Measurements from ENCODE around the gene GYG1.
A peak's percentile ranks its signal among the peaks of the same experiment; 100 is the strongest.

The GYG1 gene

DNA sequence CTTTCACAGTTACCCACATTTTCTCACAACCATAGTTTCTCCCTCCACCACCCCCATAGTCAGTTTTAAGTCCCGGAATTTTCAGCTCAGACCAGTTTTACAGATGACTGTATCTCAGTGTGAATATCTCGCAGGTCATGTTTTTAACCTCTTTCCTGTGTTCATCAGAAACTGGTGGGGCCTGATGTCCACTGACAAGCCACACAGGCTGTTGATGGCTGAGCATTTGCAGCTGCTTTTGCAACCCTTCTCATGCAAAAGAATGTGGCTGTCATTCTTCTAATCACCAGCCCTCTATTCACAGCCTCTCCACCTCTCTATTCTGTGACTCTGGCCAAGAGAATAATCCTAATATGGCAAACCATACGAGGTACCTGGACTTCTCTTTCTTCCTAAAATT lies 8.5 kb downstream of the GYG1 start:
- peak overlapping the region; percentile 36 for H3K4me3 Mint-ChIP-seq
- no peaks in the 10 kb centered on the region for H3K9me3 Mint-ChIP-seq
- H3K27ac Mint-ChIP-seq: peak overlapping the region; percentile 57
- peaks cover 47% of the 10 kb centered on the region for H3K4me1 Mint-ChIP-seq (ENCODE audit: low read depth)
- no peaks in the 10 kb centered on the region for H3K27me3 Mint-ChIP-seq (ENCODE audit: low read depth)
- H3K36me3 Mint-ChIP-seq (ENCODE audit: low read depth): peaks cover 54% of the 10 kb centered on the region

DNA sequence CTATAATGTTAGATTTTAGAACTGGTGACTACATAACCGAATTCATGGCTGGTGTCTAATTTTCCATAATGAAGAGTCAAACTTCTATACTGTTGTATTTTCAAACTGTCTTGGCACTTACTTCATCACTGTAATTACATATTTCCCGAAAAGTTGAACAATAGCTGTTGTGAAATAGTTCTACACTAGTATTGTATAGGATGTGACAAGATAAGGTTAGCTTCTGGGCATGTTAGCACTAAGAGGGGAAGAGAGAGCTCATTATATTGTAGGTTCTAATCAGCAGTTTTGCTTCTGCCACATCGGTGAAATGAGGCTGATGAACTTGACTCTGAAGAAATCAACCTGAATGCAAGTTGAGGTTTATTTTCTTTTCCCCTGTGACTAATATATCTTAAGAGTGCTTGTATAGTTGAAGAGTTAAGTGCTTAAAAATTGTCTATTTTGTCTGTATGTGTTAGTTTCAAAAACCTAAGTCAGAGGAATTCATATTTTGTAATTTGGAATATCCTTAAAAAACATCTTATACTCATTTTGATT lies 8.9 kb downstream of the GYG1 start:
- Mint-ChIP-seq H3K4me1 (ENCODE audit: low read depth) (peaks cover 47% of the 10 kb centered on the region), H3K9me3 (no peaks in the 10 kb centered on the region), H3K36me3 (ENCODE audit: low read depth) (peaks cover 54% of the 10 kb centered on the region), H3K27me3 (ENCODE audit: low read depth) (no peaks in the 10 kb centered on the region), H3K4me3 (no peak overlapping the region), H3K27ac (no peak overlapping the region)

DNA sequence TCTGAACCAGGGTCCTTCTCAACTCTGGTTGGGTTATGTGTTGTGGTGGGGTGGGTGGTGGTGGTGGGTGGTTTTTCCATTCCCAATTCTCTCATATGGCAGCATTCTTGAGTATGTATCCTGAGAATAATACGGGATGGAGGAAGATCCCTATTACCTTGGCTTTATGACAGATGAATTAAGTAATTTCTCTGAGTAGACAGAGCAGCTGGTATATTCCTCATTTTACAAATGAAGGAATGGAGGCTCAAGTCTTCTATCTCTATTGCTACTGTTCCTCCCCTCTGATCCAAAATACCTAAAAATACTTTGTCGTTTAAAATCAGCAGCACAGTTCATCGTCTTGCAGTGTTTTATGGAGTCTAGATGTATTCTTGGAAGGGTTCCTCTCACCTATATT lies 10.4 kb downstream of the GYG1 start:
- Mint-ChIP-seq H3K27me3 (ENCODE audit: low read depth) (no peaks in the 10 kb centered on the region), H3K36me3 (ENCODE audit: low read depth) (peaks cover 48% of the 10 kb centered on the region), H3K4me1 (ENCODE audit: low read depth) (peaks cover 44% of the 10 kb centered on the region), H3K4me3 (no peak overlapping the region), H3K27ac (no peak overlapping the region), H3K9me3 (no peaks in the 10 kb centered on the region)

DNA sequence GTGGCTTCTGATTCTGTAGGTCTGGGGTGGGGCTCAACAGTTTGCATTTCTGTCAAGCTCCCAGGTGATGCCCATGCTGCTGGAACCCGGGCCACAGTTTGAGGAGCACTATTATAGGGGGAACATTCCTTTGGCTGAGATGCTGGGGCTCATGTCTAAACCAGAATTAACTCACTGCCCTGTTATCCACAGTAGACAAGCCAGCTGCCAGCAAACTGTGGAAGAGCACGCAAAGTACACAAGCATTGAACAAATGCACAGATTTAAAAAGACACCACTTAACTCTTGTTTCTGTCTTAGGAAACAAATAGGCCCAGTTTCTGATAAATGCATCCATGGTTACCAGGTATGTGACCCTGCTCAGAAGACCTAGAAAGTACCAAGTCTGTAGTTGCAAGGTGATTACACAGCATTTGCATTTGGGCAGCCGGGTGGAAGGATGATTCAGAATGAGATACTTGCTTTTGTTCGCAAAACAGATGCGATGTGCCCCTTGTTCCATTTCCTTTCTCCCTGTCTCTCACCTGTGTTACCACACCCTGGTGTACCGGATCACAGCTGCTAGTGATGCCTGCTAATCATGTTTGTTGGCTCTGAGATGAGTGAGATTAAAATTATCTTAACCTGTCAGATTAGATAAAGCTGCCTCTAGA lies 12.4 kb downstream of the GYG1 start:
- peaks cover 44% of the 10 kb centered on the region for H3K36me3 Mint-ChIP-seq (ENCODE audit: low read depth)
- H3K27ac Mint-ChIP-seq: no peak overlapping the region
- H3K9me3 Mint-ChIP-seq: no peaks in the 10 kb centered on the region
- H3K27me3 Mint-ChIP-seq (ENCODE audit: low read depth): no peaks in the 10 kb centered on the region
- peak overlapping the region; percentile 46 for H3K4me3 Mint-ChIP-seq
- H3K4me1 Mint-ChIP-seq (ENCODE audit: low read depth): peaks cover 36% of the 10 kb centered on the region

- peaks cover 47% of the 10 kb centered on the region for H3K36me3 Mint-ChIP-seq (ENCODE audit: low read depth)
- no peaks in the 10 kb centered on the region for H3K27me3 Mint-ChIP-seq (ENCODE audit: low read depth)
- no peak overlapping the region for H3K27ac Mint-ChIP-seq
- peaks cover 35% of the 10 kb centered on the region for H3K4me1 Mint-ChIP-seq (ENCODE audit: low read depth)
- H3K9me3 Mint-ChIP-seq: no peaks in the 10 kb centered on the region
- H3K4me3 Mint-ChIP-seq: no peak overlapping the region
Observed at GRCh38 chr3:149004622-149005021, 13.3 kb downstream of the GYG1 start.

DNA sequence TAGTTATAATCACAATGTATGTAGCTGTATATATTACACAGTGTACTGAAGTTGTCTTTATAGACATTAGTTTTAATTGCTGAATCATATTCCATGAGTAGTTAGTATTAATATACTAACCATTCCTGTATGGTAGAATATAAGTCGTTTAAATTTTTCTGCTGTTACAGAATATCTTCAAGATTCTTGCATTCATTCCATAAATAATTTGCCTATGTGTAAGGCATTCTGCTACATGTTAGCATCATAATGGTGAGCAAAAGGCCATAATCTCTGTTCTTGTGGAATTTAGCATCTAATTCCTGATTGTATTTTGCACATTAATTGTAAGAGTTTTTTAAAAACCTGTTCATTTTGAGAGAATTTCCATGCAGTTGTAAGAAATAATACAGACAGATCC lies 14.1 kb downstream of the GYG1 start:
- H3K9me3 Mint-ChIP-seq: no peaks in the 10 kb centered on the region
- H3K4me3 Mint-ChIP-seq: no peak overlapping the region
- peaks cover 46% of the 10 kb centered on the region for H3K36me3 Mint-ChIP-seq (ENCODE audit: low read depth)
- no peaks in the 10 kb centered on the region for H3K27me3 Mint-ChIP-seq (ENCODE audit: low read depth)
- H3K27ac Mint-ChIP-seq: no peak overlapping the region
- peaks cover 31% of the 10 kb centered on the region for H3K4me1 Mint-ChIP-seq (ENCODE audit: low read depth)

DNA sequence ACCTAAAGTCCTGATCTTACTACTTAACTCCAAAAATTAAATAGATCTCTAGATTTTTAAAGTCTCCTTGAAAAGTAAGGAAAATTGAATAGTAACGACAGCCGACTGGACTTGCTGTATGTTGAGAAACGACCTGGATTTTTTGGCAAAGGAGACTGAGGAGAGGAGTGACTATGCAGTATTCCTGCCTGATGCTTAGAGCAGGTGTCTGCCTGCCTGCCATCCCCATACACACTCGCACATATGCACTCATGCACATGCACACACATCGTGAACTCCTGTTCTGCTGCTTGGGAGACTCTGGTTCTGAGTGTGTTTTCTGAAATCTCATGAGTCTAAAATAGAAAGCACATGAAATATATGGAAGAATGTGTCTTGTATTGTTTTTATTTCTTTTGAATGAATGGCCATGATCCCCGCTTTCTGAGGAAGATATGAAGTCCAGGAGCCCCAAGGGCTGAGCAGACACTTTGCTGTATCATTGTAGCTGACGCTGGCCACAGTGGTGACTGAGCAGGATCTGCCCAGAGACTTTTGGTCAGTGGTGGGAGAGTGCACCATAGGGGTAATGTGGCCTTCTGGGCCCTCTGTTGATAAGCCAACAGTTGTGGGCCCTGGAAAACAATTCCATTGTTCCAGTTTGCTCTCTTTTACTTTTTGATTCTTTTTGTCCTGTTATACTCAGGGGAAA lies 16.4 kb downstream of the GYG1 start:
- peak overlapping the region; percentile 1 for H3K27ac Mint-ChIP-seq

GRCh38 chr3:149009732-149010131 lies 18.4 kb downstream of the GYG1 start:
- H3K4me1 Mint-ChIP-seq (ENCODE audit: low read depth): peaks cover 31% of the 10 kb centered on the region
- no peaks in the 10 kb centered on the region for H3K9me3 Mint-ChIP-seq
- no peaks in the 10 kb centered on the region for H3K27me3 Mint-ChIP-seq (ENCODE audit: low read depth)
- peaks cover 54% of the 10 kb centered on the region for H3K36me3 Mint-ChIP-seq (ENCODE audit: low read depth)
- H3K27ac Mint-ChIP-seq: peak overlapping the region; percentile 76
- H3K4me3 Mint-ChIP-seq: peak overlapping the region; percentile 1

More for the DNA sequence above, 16.4 kb downstream of the GYG1 start:
- H3K4me3 Mint-ChIP-seq: no peak overlapping the region
- peaks cover 53% of the 10 kb centered on the region for H3K36me3 Mint-ChIP-seq (ENCODE audit: low read depth)
- H3K9me3 Mint-ChIP-seq: no peaks in the 10 kb centered on the region
- peaks cover 34% of the 10 kb centered on the region for H3K4me1 Mint-ChIP-seq (ENCODE audit: low read depth)
- H3K27me3 Mint-ChIP-seq (ENCODE audit: low read depth): no peaks in the 10 kb centered on the region

DNA sequence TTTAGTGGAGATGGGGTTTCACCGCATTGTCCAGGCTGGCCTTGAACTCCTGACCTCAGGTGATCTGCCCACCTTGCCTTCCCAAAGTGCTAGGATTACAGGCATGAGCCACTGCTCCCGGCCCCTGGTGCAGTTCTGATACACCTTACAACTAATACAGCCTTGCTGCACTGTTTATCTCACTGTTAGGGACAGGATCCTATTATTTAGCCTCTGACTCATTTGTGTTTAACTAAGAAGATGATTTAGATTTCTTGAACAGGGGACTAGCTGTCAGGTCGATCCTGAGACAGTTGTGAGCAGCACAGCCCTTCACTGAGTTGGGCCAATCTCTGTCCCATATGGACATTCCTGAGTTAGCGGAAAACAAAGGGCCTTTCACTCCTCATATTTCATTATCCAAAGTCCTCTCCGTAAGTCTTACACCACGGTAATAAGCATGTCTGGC lies 19.2 kb downstream of the GYG1 start:
- Mint-ChIP-seq H3K4me3 (no peak overlapping the region), H3K36me3 (ENCODE audit: low read depth) (peaks cover 60% of the 10 kb centered on the region), H3K27me3 (ENCODE audit: low read depth) (no peaks in the 10 kb centered on the region), H3K4me1 (ENCODE audit: low read depth) (peaks cover 35% of the 10 kb centered on the region), H3K9me3 (no peaks in the 10 kb centered on the region), H3K27ac (peak overlapping the region; percentile 33)

DNA sequence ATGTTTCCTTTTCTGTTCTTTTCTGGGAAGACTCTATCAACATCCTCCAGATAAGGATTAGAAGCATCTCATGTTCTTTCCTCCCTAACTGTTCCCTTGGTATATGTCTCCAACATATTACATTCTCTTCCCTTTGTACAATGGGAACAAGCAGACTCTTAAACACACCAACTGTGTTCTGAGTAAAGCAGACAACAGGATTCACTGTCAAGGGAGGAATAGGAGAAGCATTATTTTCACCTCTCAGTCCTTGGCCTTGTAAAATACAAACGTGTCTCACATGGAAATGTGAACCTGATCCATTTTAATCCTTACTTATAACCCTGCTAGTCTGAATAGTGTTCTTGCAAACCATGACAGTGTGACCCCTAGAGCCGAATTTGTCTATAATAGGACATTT lies 19.6 kb downstream of the GYG1 start:
- Mint-ChIP-seq H3K4me1 (ENCODE audit: low read depth) (peaks cover 38% of the 10 kb centered on the region), H3K36me3 (ENCODE audit: low read depth) (peaks cover 60% of the 10 kb centered on the region), H3K27me3 (ENCODE audit: low read depth) (no peaks in the 10 kb centered on the region), H3K4me3 (no peak overlapping the region), H3K27ac (peak overlapping the region; percentile 33), H3K9me3 (no peaks in the 10 kb centered on the region)

- Mint-ChIP-seq H3K4me1 (ENCODE audit: low read depth) (peaks cover 39% of the 10 kb centered on the region), H3K9me3 (no peaks in the 10 kb centered on the region), H3K27ac (peak overlapping the region; percentile 39), H3K36me3 (ENCODE audit: low read depth) (peaks cover 61% of the 10 kb centered on the region), H3K27me3 (ENCODE audit: low read depth) (no peaks in the 10 kb centered on the region), H3K4me3 (no peak overlapping the region)
Observed at GRCh38 chr3:149011676-149012075, 20.3 kb downstream of the GYG1 start.

- Mint-ChIP-seq H3K27me3 (ENCODE audit: low read depth) (no peaks in the 10 kb centered on the region), H3K27ac (no peak overlapping the region), H3K4me1 (ENCODE audit: low read depth) (peaks cover 36% of the 10 kb centered on the region), H3K4me3 (no peak overlapping the region), H3K36me3 (ENCODE audit: low read depth) (peaks cover 50% of the 10 kb centered on the region), H3K9me3 (no peaks in the 10 kb centered on the region)
Observed at GRCh38 chr3:149013726-149014125, 22.4 kb downstream of the GYG1 start.

DNA sequence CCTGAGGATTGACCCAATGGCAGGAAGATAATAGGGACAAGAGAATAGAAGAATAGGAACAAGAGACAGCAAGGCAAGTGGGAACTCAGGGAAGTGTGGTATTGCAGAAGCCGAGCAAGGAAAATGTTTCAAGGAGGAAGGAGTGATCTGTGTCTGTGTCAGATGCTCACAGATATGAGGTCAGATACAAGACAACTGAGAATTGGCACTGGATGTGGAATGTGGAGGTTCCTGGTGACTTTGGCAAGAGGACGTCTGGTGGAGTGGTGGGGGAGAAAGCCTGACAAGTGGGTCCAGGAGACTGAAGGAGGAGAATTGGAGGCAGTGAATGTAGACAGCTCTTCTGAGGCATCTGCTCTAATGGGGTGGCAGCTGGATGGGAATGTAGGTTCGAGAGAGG lies 24.1 kb downstream of the GYG1 start:
- peaks cover 26% of the 10 kb centered on the region for H3K4me1 Mint-ChIP-seq (ENCODE audit: low read depth)
- peaks cover 47% of the 10 kb centered on the region for H3K36me3 Mint-ChIP-seq (ENCODE audit: low read depth)
- H3K27me3 Mint-ChIP-seq (ENCODE audit: low read depth): no peaks in the 10 kb centered on the region
- no peak overlapping the region for H3K4me3 Mint-ChIP-seq
- peak overlapping the region; percentile 26 for H3K27ac Mint-ChIP-seq
- H3K9me3 Mint-ChIP-seq: no peaks in the 10 kb centered on the region

- Mint-ChIP-seq H3K4me3 (no peak overlapping the region), H3K36me3 (ENCODE audit: low read depth) (peaks cover 40% of the 10 kb centered on the region), H3K27ac (no peak overlapping the region), H3K9me3 (no peaks in the 10 kb centered on the region), H3K27me3 (ENCODE audit: low read depth) (no peaks in the 10 kb centered on the region), H3K4me1 (ENCODE audit: low read depth) (peaks cover 17% of the 10 kb centered on the region)
Observed at GRCh38 chr3:149016242-149016641, 24.9 kb downstream of the GYG1 start.
